ENCODE results near the gene KRTAP4-8.

DNA sequence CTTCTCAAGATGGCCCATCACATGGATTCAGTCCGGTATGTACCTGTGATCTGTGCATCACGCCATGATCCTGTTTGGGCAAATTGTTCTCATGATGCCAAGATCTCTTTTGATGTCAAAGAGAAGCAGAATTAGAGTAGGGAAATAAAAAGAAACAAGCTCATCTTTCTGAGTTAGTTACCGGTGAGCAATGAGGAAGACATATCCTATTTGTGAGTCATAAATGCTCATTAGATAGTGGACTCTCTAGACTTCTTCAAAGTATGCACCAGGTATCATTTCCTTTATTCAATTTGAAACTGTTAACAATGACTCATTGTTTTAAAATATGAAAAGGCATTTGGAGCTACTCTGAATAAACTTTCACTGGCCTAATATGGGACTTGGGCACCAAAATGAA is 34.0 kb upstream of the KRTAP4-8 start:
- TF ChIP-seq FOXM1 (IDR thresholded peaks at IDR 0.05; ENCODE audit: low read depth) (no peak), TAF1 (IDR thresholded peaks at IDR 0.05; ENCODE audit: borderline replicate concordance, low read depth, low read length) (no peak), GATA2 (CRISPR knock-in tag; IDR thresholded peaks at IDR 0.05) (no peak), POLR2AphosphoS5 (IDR thresholded peaks at IDR 0.05; ENCODE audit: low read depth, low read length) (no peak)
- TF ChIP-seq, protein P1, sequence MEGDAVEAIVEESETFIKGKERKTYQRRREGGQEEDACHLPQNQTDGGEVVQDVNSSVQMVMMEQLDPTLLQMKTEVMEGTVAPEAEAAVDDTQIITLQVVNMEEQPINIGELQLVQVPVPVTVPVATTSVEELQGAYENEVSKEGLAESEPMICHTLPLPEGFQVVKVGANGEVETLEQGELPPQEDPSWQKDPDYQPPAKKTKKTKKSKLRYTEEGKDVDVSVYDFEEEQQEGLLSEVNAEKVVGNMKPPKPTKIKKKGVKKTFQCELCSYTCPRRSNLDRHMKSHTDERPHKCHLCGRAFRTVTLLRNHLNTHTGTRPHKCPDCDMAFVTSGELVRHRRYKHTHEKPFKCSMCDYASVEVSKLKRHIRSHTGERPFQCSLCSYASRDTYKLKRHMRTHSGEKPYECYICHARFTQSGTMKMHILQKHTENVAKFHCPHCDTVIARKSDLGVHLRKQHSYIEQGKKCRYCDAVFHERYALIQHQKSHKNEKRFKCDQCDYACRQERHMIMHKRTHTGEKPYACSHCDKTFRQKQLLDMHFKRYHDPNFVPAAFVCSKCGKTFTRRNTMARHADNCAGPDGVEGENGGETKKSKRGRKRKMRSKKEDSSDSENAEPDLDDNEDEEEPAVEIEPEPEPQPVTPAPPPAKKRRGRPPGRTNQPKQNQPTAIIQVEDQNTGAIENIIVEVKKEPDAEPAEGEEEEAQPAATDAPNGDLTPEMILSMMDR (IDR thresholded peaks at IDR 0.05): no peak

Data from SK-N-SH (cell line).